22Rv1 (cell line): ENCODE measurements around the gene CCM2.

Source experiments
- ZFX ChIP-seq: fragments of 450-650 bp; IDR thresholded peaks from 2 replicates; pipeline ENCODE4 v1.6.1; 2017; ENCODE audit warnings: antibody characterized with exemption, borderline replicate concordance
- TF ChIP-seq, protein P1 (sequence below): fragments of 450-650 bp; IDR thresholded peaks from 2 replicates; pipeline ENCODE4 v1.5.1; 2017; ENCODE audit warnings: mild to moderate bottlenecking

DNA sequence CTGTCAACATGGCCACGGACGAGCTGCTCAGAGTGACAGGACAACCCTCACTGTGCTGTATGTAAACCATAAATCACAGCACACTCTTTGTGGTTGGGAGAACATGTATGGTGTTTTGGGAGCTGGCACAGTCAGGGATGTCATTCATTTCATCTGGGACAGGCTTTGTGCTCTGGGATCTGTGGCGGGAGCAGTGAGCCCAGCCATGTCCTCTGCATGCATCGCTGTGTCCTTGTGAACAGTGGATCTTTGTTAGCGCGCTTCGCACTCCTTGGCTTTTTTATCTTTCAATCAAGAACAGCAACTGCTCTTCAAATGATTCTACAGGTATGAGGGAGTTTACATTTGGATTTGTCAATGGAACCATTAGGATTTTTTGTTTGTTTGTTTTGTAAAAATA lies 7.1 kb downstream of the CCM2 start:
- TF ChIP-seq, protein P1, sequence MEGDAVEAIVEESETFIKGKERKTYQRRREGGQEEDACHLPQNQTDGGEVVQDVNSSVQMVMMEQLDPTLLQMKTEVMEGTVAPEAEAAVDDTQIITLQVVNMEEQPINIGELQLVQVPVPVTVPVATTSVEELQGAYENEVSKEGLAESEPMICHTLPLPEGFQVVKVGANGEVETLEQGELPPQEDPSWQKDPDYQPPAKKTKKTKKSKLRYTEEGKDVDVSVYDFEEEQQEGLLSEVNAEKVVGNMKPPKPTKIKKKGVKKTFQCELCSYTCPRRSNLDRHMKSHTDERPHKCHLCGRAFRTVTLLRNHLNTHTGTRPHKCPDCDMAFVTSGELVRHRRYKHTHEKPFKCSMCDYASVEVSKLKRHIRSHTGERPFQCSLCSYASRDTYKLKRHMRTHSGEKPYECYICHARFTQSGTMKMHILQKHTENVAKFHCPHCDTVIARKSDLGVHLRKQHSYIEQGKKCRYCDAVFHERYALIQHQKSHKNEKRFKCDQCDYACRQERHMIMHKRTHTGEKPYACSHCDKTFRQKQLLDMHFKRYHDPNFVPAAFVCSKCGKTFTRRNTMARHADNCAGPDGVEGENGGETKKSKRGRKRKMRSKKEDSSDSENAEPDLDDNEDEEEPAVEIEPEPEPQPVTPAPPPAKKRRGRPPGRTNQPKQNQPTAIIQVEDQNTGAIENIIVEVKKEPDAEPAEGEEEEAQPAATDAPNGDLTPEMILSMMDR = no peak
- TF ChIP-seq ZFX = no peak
